Keratinocyte (primary cell): ENCODE data around the gene GPX3. TPM values are rescaled to one million over a fixed set of nuclear protein-coding genes. Genes with fewer than 3 reads are reported as not detected.

Experiments
- DNase-seq: peaks from one replicate; pipeline ENCODE4 v3.0.0-alpha.2; 2011; ENCODE audit warnings: low read depth, missing footprints, low spot score
- FAIRE-seq: peaks from 2 replicates; lab custom pipeline; 2011; peaks lifted over from hg19 to GRCh38; lab: Jason Lieb, UNC
- H2AFZ ChIP-seq: 2 replicates; pipeline ENCODE4 v1.6.0; 2012; ENCODE audit warnings: low read length, control low read depth, inconsistent platforms; ENCODE audit not compliant: control insufficient read depth
- H3K27ac ChIP-seq: 2 replicates; pipeline ENCODE4 v1.5.1; 2011; ENCODE audit warnings: low read length; ENCODE audit not compliant: control insufficient read depth, insufficient read depth
- H3K27me3 ChIP-seq: 3 replicates; pipeline ENCODE4 v1.6.0; 2011; ENCODE audit warnings: low read length; ENCODE audit not compliant: control insufficient read depth, insufficient read depth; ENCODE audit errors: extremely low read depth
- H3K36me3 ChIP-seq, 2 experiments: 2 replicates in 1 of 2; 3 replicates in 1 of 2; pipeline ENCODE4 v1.5.1; 2011; ENCODE audit warnings: low read length in 2 of 2, mild to moderate bottlenecking in 1 of 2; ENCODE audit not compliant: control insufficient read depth in 2 of 2, insufficient read depth in 2 of 2; ENCODE audit errors: extremely low read depth in 1 of 2
- H3K4me1 ChIP-seq: 3 replicates; pipeline ENCODE4 v1.5.1; 2011; ENCODE audit warnings: low read length; ENCODE audit not compliant: control insufficient read depth, insufficient read depth; ENCODE audit errors: extremely low read depth
- H3K4me2 ChIP-seq: 3 replicates; pipeline ENCODE4 v1.6.0; 2011; ENCODE audit warnings: low read depth, low read length; ENCODE audit not compliant: control insufficient read depth, insufficient read depth; ENCODE audit errors: extremely low read depth
- H3K4me3 ChIP-seq, 3 experiments: fragments of 200-600 bp in 1 of 3; sonication (generic) in 1 of 3; 2 replicates in 2 of 3; 3 replicates in 1 of 3; pipeline ENCODE4 v1.5.1; 2011 to 2016; ENCODE audit warnings: low read length in 3 of 3, mild to moderate bottlenecking in 3 of 3, control low read depth in 2 of 3, inconsistent platforms in 1 of 3, low read depth in 1 of 3, mixed read lengths in 1 of 3, mixed run types in 1 of 3, moderate library complexity in 1 of 3; ENCODE audit not compliant: control insufficient read depth in 2 of 3, insufficient read depth in 2 of 3; ENCODE audit errors: extremely low read depth in 1 of 3
- H3K79me2 ChIP-seq: 2 replicates; pipeline ENCODE4 v1.6.0; 2012; ENCODE audit warnings: low read length; ENCODE audit not compliant: control insufficient read depth, insufficient read depth
- H3K9ac ChIP-seq: 3 replicates; pipeline ENCODE4 v1.6.0; 2011; ENCODE audit warnings: low read length; ENCODE audit not compliant: control insufficient read depth, insufficient read depth; ENCODE audit errors: extremely low read depth
- H3K9me1 ChIP-seq: 3 replicates; pipeline ENCODE4 v1.6.0; 2011; ENCODE audit warnings: low read length; ENCODE audit not compliant: control insufficient read depth, insufficient read depth; ENCODE audit errors: extremely low read depth
- H3K9me3 ChIP-seq: 2 replicates; pipeline ENCODE4 v1.5.1; 2012; ENCODE audit warnings: low read depth, low read length; ENCODE audit not compliant: control insufficient read depth
- H4K20me1 ChIP-seq: 3 replicates; pipeline ENCODE4 v1.6.0; 2011; ENCODE audit warnings: low read length; ENCODE audit not compliant: control insufficient read depth, insufficient read depth; ENCODE audit errors: extremely low read depth
- CTCF ChIP-seq, 3 experiments: IDR thresholded peaks in 1 of 3; conservative IDR thresholded peaks in 1 of 3; optimal IDR thresholded peaks in 1 of 3; 2 replicates in 2 of 3; 3 replicates in 1 of 3; pipeline versions ENCODE3 to v1.5.1; 2011; ENCODE audit warnings: low read length in 3 of 3, mild to moderate bottlenecking in 3 of 3, moderate library complexity in 2 of 3, control low read depth in 1 of 3, inconsistent platforms in 1 of 3; ENCODE audit not compliant: insufficient read depth in 2 of 3; ENCODE audit errors: extremely low read depth in 1 of 3
- EZH2 ChIP-seq: IDR thresholded peaks from one replicate; pipeline ENCODE4 v1.6.1; 2012; ENCODE audit warnings: inconsistent platforms, mild to moderate bottlenecking, low read length, moderate library complexity
- dilution Hi-C: fragments of 300-500 bp; cut with MboI; formaldehyde crosslinking; loops from one replicate; pipeline ENCODE4 v1.7.0; 2020; ENCODE audit warnings: low sequenced_read_pairs; ENCODE audit not compliant: extremely low pct_ligation_motif_present
- polyA plus RNA-seq, 5 experiments: library from polyadenylated mRNA; depleted of rRNA in 3 of 5; stranded (reverse) in 3 of 5; stranded (forward) in 1 of 5; unstranded in 1 of 5; fragments of >200 nt; gene quantifications; 1 replicate in 1 of 5; 2 replicates in 3 of 5; 3 replicates in 1 of 5; pipeline versions ENCODE4 v1.2.1 to v1.2.3, GENCODE V29; 2011 to 2012; ENCODE audit warnings: missing spikeins in 2 of 5, low read depth in 1 of 5, low replicate concordance in 1 of 5

GPX3 gene
- polyA plus RNA-seq, 1 donor (not counting 4 experiments of a cell fraction or from before 2014, with no cell fraction given), result 120 TPM

- no peak for TF ChIP-seq EZH2
- no peak for TF ChIP-seq CTCF (optimal IDR thresholded peaks at IDR 0.05 in 1 of 3, IDR thresholded peaks at IDR 0.05 in 1 of 3, conservative IDR thresholded peaks at IDR 0.05 in 1 of 3; ENCODE audit: extremely low read depth in 1 of 3, insufficient read depth in 2 of 3, low read length in 3 of 3)
- H3K79me2 ChIP-seq, result no peaks in the 10 kb centered on the region
- dilution Hi-C loops, result no loop called here
- H2AFZ ChIP-seq, result no peak overlapping the region
- H3K4me1 ChIP-seq, result no peaks in the 10 kb centered on the region
- H3K9me3 ChIP-seq, result no peaks in the 10 kb centered on the region
- H3K4me2 ChIP-seq, result no peak overlapping the region
- H3K9me1 ChIP-seq, result no peaks in the 10 kb centered on the region
- H4K20me1 ChIP-seq, result peaks cover 3% of the 10 kb centered on the region
- H3K27ac ChIP-seq, result no peak overlapping the region
- no peak overlapping the region for H3K9ac ChIP-seq
- no peak overlapping the region for H3K4me3 ChIP-seq
- H3K27me3 ChIP-seq, result no peaks in the 10 kb centered on the region
- peaks cover 40 to 78% of the 10 kb centered on the region in 2 experiments for H3K36me3 ChIP-seq
- FAIRE-seq (no peak), DNase-seq (no peak)
Measured at GRCh38 chr5:151052836-151053235, 32.4 kb downstream of the GPX3 start.

GRCh38 chr5:151053796-151054462 lies 33.5 kb downstream of the GPX3 start:
- Histone ChIP-seq H3K36me3 (peaks cover 48 to 78% of the 10 kb centered on the region in 2 experiments), H2AFZ (no peak overlapping the region), H3K27ac (no peak overlapping the region), H3K27me3 (no peaks in the 10 kb centered on the region), H3K4me2 (no peak overlapping the region), H3K9ac (no peak overlapping the region), H3K9me1 (no peaks in the 10 kb centered on the region), H3K79me2 (peaks cover 2% of the 10 kb centered on the region), H4K20me1 (no peaks in the 10 kb centered on the region), H3K4me1 (no peaks in the 10 kb centered on the region), H3K4me3 (no peak overlapping the region), H3K9me3 (no peaks in the 10 kb centered on the region)
- TF ChIP-seq CTCF (optimal IDR thresholded peaks at IDR 0.05 in 1 of 3, IDR thresholded peaks at IDR 0.05 in 1 of 3, conservative IDR thresholded peaks at IDR 0.05 in 1 of 3; ENCODE audit: extremely low read depth in 1 of 3, insufficient read depth in 2 of 3, low read length in 3 of 3) (no peak), EZH2 (no peak)
- dilution Hi-C loops, result no loop called here
- DNase-seq (no peak), FAIRE-seq (no peak)
